ENCODE measurements around the gene CFAP54.

CFAP54 gene

DNA sequence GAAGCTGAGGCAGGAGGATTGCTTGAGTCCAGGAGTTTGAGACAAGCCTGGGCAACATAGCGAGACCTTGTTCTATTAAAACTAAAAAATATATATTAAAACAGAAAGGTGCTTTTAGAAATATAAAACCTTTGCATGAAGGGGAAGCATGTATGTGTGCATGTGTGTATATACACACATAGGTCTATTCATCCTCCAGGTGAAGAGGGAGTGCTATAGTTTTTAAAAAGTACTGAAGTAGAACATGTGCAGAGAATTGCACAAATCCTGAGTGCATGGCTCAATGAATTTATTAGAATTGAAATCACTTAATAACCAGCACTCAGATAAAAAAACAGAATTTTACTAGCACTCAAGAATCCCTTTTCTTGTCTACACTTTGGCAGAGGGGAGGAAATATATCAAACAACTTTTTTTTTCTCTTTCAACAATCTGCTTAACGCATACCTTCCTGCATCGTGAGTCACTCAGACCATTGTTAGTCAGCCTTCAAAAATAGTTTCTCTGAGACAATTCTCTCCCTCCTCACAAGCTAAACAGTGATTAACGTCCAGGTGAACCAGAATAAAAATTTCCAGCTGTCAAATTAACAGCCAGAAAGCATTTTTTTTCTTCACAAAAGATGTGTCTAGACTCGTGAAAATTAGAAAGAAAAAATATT is 400.0 kb downstream of the CFAP54 start:
- DNase-seq (ENCODE audit: low spot score) = no peak

DNA sequence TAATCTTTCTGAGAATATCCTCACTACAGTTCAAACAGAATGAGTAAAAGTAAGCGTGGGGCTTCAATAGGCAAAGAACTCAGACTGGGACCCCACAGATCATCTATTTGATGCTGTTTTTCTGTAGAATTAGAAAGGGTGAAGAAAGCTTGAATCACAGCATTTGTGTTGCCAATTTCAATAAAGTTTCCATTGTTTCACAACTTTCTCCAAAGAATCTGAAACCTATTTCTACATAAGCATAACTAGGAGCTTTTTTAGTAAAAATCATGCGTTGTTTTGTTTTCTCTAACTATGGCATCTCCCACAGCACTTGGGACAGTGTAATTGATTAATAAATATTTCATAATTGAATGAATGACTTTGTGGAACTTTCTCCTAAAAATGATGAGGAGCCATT is 401.0 kb downstream of the CFAP54 start:
- DNase-seq (ENCODE audit: low spot score) = no peak

- no peak for DNase-seq (ENCODE audit: low spot score)
These were observed 402.7 kb downstream of the CFAP54 start for GRCh38 chr12:96892104-96892503.

GRCh38 chr12:96897421-96897820 is 408.0 kb downstream of the CFAP54 start:
- no peak for DNase-seq (ENCODE audit: low spot score)

DNA sequence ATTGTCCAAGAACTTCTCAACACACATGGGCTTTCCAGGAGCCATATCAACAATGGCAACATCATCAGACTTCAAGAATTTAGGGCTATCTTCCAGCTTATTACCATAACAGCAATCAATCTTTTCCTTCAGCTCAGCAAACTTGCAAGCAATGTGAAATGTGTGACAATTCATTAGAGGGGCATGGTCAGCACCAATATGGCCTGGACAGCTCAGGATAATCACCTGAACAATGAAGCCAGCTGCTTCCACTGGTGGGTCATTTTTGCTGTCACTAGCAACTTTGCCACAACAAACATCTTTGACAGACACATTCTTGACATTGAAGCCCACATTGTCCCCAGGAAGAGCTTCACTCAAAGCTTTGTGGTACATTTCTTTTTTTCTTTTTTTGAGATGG is 411.8 kb downstream of the CFAP54 start:
- DNase-seq (ENCODE audit: low spot score) = no peak

DNA sequence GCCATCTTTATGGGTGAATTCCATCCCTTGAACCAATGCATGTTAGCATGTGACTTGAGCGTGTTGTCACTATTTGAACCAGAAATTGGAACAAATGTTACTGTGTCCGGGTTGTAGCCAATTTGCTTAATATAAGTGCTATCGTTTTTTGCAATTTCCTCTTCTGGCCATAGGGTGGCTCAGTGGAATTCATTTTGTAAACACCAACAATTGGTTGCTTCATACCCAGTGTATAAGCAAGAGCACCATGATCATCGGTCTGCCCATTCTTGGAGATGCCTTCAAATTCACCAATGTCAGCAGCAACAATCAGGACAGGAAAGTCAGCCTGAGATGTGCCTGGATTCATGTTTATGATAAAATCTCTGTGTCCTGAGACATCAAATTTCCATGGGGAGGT is 412.7 kb downstream of the CFAP54 start:
- DNase-seq (ENCODE audit: low spot score) = no peak

- DNase-seq (ENCODE audit: low spot score) = no peak
These were observed 417.1 kb downstream of the CFAP54 start for GRCh38 chr12:96906498-96906848.

DNA sequence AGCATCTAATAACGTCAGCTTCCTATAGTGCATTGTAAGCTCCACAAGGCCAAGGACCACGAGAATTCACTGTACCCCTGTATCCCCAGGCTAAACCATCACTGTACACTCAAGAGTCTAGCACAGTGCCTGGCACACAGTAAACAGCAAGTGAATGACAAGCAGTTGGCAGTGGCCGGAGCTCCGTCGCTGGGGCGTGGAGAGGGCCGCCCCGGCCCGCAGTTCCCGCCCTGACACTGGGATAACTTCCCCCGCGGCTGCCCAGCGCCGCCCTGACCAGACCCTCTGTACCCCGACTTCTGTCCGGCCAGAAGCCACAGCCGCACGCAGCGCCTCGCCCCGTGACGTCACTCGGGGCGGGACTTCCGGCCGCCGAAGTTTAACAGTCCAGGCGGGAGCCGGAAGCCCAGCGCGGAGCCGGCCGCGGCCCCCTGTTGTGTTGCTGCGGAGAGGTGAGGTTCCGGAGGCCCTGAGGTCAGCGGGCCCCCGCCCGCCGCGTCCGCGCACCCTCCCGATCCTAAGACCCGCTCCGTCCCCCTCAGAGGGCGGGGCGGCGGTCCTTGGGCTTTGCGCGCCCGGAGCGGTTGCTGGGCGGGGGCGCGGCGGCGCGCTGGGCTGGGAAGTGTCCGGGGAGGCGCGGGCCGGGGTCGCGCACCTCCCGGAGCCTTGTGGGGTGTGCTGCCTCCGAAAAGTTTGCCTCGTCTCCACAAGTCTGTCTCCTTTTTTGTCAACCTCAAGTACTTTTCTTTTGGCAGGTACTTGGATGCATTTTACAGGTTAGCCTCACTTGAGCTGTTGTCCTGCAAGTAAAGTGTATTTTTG is 417.7 kb downstream of the CFAP54 start, which contains the start of gene NEDD1:
Gene NEDD1, plus strand, starts transcription at position 409 of the 822 bp plus-strand sequence. CDS start 2,503 bp downstream, outside the sequence.
- peak; percentile 80 for DNase-seq (ENCODE audit: low spot score)

DNA sequence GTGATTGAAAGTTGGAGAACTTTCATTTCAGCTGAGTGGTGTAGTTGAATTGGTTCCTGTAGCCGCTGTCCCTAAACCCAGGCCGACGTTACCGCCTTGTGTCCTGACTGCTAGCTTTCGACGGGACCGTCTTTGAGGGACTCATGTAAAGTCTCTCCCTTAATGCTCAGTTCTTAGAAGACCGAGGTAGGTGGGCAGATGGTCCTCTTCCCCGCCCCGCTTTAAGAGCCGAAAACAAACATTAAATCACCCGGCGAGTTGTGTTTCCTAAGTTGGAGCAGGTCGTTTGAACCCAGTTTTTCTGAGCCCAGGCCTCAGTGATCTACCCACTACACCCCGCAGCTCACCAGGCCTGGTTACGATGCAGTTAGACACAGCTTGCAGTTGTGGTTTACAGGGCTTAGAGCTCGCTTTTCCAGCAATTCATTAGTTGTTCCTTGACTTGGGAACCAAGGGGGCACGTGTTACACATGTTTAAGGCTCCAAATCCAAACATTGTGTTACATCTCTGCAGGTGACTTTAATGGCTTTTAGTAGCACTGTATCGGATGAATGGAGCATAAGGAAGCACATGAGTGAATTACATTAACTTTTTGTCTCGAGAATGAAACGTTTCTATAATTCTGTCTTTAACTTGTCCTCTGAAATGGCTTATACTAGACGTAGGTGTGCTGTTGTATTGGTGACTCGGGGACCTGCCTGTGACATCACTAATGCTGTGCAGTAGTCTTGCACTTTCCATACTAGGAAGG is 418.5 kb downstream of the CFAP54 start:
- no peak for DNase-seq (ENCODE audit: low spot score)

DNA sequence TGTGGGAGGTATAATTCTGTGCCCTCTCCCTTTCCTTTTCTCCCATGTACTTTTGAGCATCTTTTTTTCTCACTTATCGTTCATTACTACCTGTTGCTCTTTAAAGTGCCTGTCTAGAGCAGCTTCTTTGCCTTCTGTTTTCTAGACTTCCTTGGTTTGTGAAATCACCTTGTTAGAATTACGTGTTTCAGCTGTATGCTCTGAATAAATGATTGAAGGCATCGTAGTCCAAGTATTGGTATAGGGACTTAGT is 419.0 kb downstream of the CFAP54 start:
- no peak for DNase-seq (ENCODE audit: low spot score)

- DNase-seq (ENCODE audit: low spot score) = no peak
These were observed 422.9 kb downstream of the CFAP54 start for GRCh38 chr12:96912261-96912660.

DNA sequence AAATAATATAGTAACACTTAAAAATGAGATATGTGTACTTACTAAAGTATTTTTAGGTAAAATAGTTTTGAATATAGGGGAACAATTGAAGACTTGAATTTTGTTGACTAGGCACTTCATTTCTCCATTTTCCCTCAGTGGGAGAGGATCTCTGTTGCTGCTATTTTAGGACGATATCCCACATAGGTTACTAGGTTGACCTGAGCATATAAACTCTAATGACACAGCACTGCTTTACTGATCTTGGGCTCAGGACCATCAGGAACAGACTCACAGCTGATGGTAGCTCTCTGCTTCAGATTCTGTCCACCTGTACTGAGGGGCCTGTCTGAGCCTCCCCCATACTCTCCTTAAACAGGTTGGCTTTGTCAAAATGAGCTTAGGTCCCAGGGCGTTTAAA is 423.6 kb downstream of the CFAP54 start:
- no peak for DNase-seq (ENCODE audit: low spot score)

DNA sequence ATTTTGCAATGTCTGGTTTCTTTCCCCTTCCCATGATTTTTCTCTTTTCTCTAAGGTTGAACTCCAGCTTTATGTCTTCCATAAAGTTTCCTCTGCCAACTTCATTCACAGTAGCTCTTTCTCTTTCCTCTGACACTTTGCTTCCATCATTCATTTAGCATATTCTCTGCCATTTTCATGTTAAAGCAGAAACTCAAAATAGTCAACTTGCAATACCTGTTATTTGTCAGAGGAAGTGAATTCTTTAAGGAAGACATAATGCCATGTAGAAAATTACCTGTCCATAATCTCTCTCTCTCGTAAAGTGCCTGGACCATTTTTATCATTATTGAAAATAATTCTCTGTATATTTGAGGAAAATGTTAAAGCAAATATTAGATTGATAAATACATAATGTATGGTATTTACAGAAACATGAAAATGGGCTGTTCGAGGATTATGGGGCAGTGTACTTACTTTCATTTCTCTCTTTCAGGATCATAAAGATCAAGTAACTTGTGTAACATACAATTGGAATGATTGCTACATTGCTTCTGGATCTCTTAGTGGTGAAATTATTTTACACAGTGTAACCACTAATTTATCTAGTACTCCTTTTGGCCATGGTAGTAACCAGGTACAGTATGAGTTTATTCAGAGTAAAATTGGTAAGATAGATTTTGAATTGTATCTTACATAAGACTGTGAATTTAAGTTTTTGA is 430.3 kb downstream of the CFAP54 start:
- DNase-seq (ENCODE audit: low spot score) = no peak
